RKO (cell line): ENCODE results near the gene UAP1.

Experiments
- DNase-seq: peaks from one replicate; pipeline ENCODE4 v3.0.0-alpha.2; 2016; ENCODE audit warnings: low spot score

Gene UAP1

GRCh38 chr1:162616848-162617247 lies 55.3 kb downstream of the UAP1 start:
- no peak for DNase-seq

DNA sequence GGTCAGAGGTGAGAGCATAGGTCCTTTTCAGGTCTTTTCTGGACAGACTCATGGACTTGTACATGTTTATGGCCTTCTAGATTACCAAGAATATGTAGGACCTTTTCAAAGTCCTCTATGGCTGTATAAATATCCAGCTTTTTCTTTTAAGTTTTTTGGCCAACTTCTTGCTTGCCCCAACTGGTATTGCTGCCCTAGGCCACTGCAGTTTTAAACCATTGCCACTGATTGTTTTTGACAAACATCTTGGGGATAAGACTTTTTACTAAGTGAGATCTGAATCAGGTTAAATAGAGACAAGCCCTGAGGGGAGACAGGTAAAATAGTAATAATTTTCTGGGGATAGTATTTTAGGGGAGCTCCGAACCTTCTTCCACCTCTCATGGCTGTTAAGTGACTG lies 56.0 kb downstream of the UAP1 start:
- no peak for DNase-seq

DNA sequence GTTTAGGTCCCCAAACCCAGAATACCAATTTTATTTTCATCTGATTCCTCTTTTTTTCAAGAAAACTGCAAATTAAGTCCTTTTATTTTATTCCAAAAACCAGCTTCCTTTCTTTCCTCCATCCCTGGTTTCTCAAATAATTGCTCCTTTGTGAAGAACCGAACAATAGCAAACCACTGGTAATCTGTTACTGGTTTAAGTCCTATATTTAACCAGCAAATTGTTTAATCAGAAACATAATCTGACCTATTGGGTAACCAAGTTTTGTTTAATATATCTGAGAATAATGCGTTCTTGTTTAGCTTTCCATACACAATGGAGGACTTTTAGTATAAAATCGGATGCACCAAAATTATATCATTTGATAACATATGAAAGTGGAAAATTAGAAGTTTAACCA lies 57.6 kb downstream of the UAP1 start:
- DNase-seq, result no peak

DNA sequence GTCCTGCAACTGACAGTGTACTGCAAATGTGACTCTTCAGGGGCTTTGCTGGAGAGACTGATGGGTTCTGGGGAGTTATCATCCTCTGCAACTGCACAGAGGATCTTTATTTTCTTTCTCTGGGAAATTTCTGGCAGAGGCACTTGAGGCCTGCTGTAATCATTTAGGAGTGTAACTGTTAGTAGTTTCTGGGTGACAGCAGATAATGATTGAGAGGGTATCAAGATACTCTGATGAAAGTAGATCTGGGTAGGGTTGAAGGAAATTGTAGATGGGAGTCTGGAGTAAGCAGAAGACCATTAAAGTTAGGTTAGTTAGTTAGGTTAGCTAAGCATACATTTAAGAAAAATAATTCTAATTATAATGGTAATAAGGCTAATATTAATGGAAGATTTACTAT lies 59.7 kb downstream of the UAP1 start:
- no peak for DNase-seq

GRCh38 chr1:162625679-162626078 lies 64.2 kb downstream of the UAP1 start:
- DNase-seq, result no peak

GRCh38 chr1:162626094-162626493 lies 64.6 kb downstream of the UAP1 start:
- DNase-seq, result no peak

DNA sequence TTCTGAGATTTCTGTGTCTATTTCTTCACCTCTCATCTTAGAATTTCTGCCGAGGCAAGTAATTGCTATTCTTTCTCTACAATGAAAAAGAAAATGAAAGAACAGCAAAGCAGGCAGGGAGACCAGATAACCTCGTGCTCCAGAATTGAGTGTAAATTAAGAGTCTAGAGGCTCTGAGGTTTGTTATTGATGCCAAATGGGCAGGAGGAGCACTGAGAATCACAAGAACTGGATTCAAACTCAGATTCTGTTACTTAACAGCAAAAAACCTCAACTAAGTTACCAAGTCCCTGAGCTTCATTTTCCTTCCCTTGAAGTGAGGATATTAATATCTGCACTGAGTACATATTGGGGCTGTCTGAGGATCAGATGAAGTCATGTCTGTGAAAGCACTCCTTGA lies 65.2 kb downstream of the UAP1 start:
- no peak for DNase-seq

GRCh38 chr1:162627662-162628296 lies 66.3 kb downstream of the UAP1 start:
- peak; percentile 62 for DNase-seq

DNA sequence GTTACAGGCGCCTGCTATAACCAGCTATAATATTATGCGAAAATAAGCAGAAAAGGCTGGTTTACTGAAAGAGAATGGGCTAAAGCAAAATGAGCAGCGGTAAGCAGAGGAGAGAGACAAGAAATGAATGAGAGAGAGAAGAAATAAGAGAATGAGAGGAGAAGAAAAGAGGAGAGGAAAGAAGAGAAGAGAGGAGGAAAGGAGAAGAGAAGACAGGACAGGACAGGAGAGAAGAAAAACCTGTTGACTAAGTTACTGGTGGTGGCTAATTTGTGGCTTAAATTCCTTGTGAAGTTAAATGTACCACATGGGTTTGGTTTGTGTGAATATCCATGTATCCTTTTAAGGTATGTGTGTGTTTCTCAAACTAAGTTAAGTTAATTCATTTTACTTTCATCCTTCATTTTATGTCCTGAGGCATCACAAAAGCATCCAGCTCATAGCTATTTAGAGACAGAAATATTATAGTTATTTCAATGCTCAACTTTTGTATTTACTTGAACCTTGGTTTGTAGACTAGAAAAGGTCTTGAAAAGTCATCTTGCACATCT lies 67.6 kb downstream of the UAP1 start:
- DNase-seq, result no peak

- DNase-seq, result no peak
Observed at GRCh38 chr1:162629651-162630050, 68.1 kb downstream of the UAP1 start.

GRCh38 chr1:162631546-162632191 lies 70.1 kb downstream of the UAP1 start:
- no peak for DNase-seq

- no peak for DNase-seq
Observed at GRCh38 chr1:162632217-162632666, 70.7 kb downstream of the UAP1 start, which contains the start of gene DDR2. DDR2 (plus strand) TSS chr1:162632464; CDS start chr1:162719064, 86,600 bp downstream.

- no peak for DNase-seq
Observed at GRCh38 chr1:162632698-162633080, 71.2 kb downstream of the UAP1 start.

DNA sequence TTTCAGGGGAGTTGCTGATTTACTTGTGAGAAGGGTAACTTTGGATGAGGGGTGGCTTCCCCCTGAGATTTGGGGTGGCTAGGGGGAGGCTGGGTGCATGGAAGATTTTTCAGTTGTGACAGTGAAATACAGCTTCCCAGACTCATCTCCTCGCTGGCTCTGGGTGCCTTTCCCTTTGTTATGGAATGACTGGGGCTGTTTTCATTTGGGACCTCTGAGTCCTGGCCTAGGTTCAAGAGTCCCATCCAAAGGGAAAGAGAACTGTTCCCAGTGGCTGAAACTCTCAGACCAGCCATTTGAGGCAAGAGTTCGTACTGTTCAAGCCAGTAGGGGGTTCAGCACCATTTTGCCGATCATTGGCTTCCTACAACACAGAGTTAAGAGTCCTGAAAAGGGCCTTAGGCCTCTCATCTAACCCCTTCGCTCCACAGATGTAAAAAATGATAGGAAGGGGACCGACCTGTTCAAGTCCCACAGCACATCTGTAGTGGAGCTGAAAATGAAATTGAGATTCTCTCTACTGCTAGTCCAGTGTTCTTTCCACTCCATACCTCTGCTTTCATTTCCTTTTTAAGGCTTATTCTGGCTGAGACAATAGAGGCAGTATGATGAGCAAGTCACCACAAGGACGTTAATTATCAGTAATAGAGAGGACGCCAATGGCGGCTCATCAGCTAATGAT lies 71.7 kb downstream of the UAP1 start:
- no peak for DNase-seq

GRCh38 chr1:162635418-162635817 lies 73.9 kb downstream of the UAP1 start:
- no peak for DNase-seq

DNA sequence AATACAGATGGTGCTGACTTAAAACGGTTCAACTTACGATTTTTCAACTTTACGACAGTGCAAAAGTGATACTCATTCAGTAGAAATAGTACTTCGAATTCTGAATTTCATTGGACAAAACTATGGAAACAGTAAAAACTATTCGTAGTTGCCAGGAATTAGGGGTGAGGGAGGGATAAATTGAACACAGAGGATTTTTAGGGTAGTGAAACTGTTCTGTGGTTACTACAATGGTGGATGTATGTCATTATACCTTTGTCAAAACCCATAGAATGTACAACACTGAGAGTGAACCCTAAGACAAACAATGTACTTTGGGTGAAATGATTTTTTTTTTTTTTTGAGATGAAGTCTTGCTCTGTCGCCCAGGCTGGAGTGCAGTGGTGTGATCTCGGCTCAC lies 78.2 kb downstream of the UAP1 start:
- no peak for DNase-seq

DNA sequence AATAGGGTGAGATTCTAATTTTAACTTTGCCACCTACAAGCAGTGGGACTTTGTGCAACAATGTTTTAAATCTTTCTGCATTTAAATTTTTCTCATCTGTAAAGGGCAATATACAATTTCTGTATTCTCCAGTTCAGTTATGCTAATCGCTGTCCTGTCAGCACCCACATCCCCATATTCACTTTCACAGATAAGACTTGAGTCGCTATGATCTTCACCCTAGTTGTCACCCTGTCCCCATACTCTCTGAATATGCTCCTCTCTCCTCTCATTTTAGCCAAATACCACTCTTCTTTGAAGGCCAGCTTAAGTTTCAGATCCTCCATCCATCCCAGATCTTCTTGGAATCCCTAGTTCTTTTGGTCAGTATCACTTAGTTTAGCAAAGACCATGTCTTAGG lies 79.6 kb downstream of the UAP1 start:
- DNase-seq, result no peak

DNA sequence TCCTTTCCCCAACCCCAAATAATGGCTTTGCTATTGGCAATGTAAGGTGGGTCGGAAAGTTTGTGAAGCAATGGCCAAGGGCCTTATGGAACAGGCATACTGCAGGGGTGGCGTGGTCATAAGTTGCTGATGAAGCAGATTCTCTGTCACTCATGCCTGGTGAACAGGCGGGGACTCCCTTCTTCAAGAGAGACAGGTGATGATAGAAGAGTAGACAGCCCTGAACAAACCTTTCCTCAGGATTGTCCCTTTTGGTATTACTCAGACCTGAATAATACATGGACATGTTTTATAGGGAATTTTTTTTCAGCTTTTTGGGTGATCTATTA lies 83.4 kb downstream of the UAP1 start:
- no peak for DNase-seq

DNA sequence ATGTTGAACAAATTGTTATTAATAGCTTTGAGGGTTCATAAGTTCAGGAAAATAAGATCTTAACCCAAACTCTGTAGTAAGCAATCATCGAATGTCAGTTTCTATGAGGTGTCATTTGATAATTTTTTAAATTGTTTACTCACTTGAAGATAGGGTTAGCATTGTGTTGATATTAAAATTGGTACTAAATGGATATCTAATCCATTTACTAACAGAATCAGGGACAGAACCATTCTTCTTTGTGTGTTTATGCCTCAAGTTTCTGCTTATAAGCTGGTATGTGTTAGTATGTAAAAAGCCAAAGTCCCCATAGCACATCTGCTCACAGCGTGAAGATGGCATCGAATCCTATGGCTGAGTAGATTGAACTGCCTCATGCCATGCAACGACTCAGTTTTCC lies 84.1 kb downstream of the UAP1 start:
- no peak for DNase-seq

GRCh38 chr1:162649583-162649982 lies 88.1 kb downstream of the UAP1 start:
- no peak for DNase-seq
